ENCODE data around the gene ETNK1. TPM values are rescaled to one million over a fixed set of nuclear protein-coding genes. Genes with fewer than 3 reads are reported as not detected.
"Not testable (repeated sequence)": the region's sequence is repeated elsewhere in the genome, so short reads cannot be mapped to it uniquely, and the experiment has no call there.

The ETNK1 gene
- total RNA-seq, 2 experiments from 2014 or later, result 24.3 to 26.4 TPM

DNA sequence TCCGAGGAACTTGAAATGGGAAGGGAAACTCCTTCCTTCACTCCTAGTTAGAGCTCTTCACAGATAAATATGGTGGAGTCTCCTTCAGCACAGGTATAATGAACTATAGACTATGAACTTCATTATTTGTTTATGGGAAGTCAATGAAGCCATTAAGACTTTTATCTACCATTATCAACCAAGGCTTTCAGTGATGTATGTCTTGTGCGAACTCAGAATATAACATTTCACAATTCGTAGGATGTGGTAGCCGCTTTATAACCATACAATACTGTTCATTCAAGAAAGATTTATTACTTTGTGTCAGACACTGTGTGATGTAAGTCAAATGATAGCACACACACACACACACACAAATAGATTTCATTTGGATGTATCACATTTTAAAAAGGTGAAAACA lies 24.8 kb upstream of the ETNK1 start:
- DNase-seq (no peak), ATAC-seq (ENCODE audit: poor library complexity) (no peak)
- Mint-ChIP-seq H3K27me3 (no peaks in the 10 kb centered on the region), H3K9me3 (no peaks in the 10 kb centered on the region), H3K36me3 (ENCODE audit: low read depth) (no peaks in the 10 kb centered on the region), H3K4me3 (no peak overlapping the region), H3K4me1 (ENCODE audit: low read depth) (peaks cover 5% of the 10 kb centered on the region), H3K27ac (no peak overlapping the region)
- H3K4me3 ChIP-seq (ENCODE audit: low read length), result no peak overlapping the region
- no peaks in the 10 kb centered on the region for H3K36me3 ChIP-seq (ENCODE audit: insufficient read depth, low read length)
- no peak for TF ChIP-seq CTCF (IDR thresholded peaks at IDR 0.05)
- ChIA-PET CTCF (no interaction called here), POLR2A (no interaction called here)
- intact Hi-C loops (cut with DNase I, micrococcal nuclease), result no loop called here
- H3K27me3 ChIP-seq (ENCODE audit: control insufficient read depth in 1 of 2, insufficient read depth in 2 of 2, low read length in 2 of 2), result no peaks in the 10 kb centered on the region
- peaks cover 7% of the 10 kb centered on the region for H3K4me1 ChIP-seq (ENCODE audit: insufficient read depth, low read length)
- H3K27ac ChIP-seq (ENCODE audit: low read depth in 1 of 2, low read length in 2 of 2), result no peak overlapping the region
- H3K9me3 ChIP-seq (ENCODE audit: control insufficient read depth in 1 of 2, insufficient read depth in 1 of 2, low read length in 2 of 2), result no peaks in the 10 kb centered on the region

DNA sequence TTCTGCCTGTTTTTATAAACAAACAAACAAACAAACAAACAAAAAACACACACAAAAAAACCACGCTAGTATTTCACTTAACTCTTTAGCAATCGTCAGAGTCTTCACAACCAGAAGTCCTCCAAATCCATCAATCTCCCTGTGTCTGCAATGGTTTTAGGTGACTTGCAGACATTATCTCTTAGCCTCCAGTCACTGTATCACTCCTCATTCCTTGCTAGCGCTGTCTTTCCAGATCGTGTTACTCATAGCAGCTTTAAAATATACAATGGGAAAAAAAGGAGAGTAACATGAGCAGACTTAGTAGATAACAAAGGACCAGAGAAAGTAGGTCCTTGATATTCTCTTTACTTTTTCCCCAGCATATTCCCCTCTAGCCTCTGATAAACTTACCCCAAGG lies 15.5 kb upstream of the ETNK1 start:
- intact Hi-C loops (cut with DNase I, micrococcal nuclease), result no loop called here
- POLR2A ChIA-PET, result no interaction called here

DNA sequence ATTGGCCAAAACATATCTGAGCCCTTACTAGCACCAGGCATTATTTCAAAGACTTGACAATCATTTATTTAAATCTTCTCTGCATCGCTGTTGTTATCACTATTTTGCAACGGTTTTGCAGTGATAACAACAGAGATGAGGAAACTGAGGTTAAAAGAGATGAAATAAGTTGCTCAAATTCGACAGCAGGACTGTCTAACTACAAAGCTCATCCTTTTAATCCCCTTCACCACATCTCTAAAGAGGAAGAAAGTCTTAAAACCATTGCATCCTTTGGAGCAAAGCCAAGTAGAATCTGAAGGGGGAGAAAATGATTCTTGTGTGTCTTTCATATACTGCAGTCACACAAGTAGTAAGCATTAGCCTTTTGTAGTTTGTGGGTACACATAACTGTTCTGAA lies 14.8 kb upstream of the ETNK1 start:
- ATAC-seq (ENCODE audit: poor library complexity), result no peak
- Histone ChIP-seq H3K27ac (ENCODE audit: low read depth in 1 of 2, low read length in 2 of 2) (no peak overlapping the region), H3K4me3 (ENCODE audit: low read length) (no peak overlapping the region), H3K4me1 (ENCODE audit: insufficient read depth, low read length) (no peaks in the 10 kb centered on the region), H3K27me3 (ENCODE audit: control insufficient read depth in 1 of 2, insufficient read depth in 2 of 2, low read length in 2 of 2) (no peaks in the 10 kb centered on the region), H3K9me3 (ENCODE audit: control insufficient read depth in 1 of 2, insufficient read depth in 1 of 2, low read length in 2 of 2) (peaks cover 3 to 6% of the 10 kb centered on the region in 2 experiments), H3K36me3 (ENCODE audit: insufficient read depth, low read length) (no peaks in the 10 kb centered on the region)
- TF ChIP-seq CTCF (IDR thresholded peaks at IDR 0.05), result no peak
- Mint-ChIP-seq H3K27ac (no peak overlapping the region), H3K9me3 (peaks cover 8% of the 10 kb centered on the region), H3K4me1 (ENCODE audit: low read depth) (no peaks in the 10 kb centered on the region), H3K4me3 (no peak overlapping the region), H3K27me3 (no peaks in the 10 kb centered on the region), H3K36me3 (ENCODE audit: low read depth) (peaks cover 8% of the 10 kb centered on the region)
- POLR2A ChIA-PET, result no interaction called here
- DNase-seq, result no peak
- CTCF ChIA-PET, result no interaction called here
- intact Hi-C loops (cut with DNase I, micrococcal nuclease), result no loop called here

More for the DNA sequence above, 15.5 kb upstream of the ETNK1 start:
- no peak for ATAC-seq (ENCODE audit: poor library complexity)
- CTCF ChIA-PET, result no interaction called here
- H3K27me3 ChIP-seq (ENCODE audit: control insufficient read depth in 1 of 2, insufficient read depth in 2 of 2, low read length in 2 of 2), result no peaks in the 10 kb centered on the region
- peaks cover 3 to 6% of the 10 kb centered on the region in 2 experiments for H3K9me3 ChIP-seq (ENCODE audit: control insufficient read depth in 1 of 2, insufficient read depth in 1 of 2, low read length in 2 of 2)
- no peak overlapping the region for H3K4me3 ChIP-seq (ENCODE audit: low read length)
- no peak for DNase-seq
- Mint-ChIP-seq H3K4me3 (no peak overlapping the region), H3K9me3 (peaks cover 8% of the 10 kb centered on the region), H3K4me1 (ENCODE audit: low read depth) (no peaks in the 10 kb centered on the region), H3K36me3 (ENCODE audit: low read depth) (peaks cover 8% of the 10 kb centered on the region), H3K27ac (no peak overlapping the region), H3K27me3 (no peaks in the 10 kb centered on the region)
- no peak for TF ChIP-seq CTCF (IDR thresholded peaks at IDR 0.05)
- no peaks in the 10 kb centered on the region for H3K4me1 ChIP-seq (ENCODE audit: insufficient read depth, low read length)
- H3K36me3 ChIP-seq (ENCODE audit: insufficient read depth, low read length), result no peaks in the 10 kb centered on the region
- no peak overlapping the region for H3K27ac ChIP-seq (ENCODE audit: low read depth in 1 of 2, low read length in 2 of 2)

DNA sequence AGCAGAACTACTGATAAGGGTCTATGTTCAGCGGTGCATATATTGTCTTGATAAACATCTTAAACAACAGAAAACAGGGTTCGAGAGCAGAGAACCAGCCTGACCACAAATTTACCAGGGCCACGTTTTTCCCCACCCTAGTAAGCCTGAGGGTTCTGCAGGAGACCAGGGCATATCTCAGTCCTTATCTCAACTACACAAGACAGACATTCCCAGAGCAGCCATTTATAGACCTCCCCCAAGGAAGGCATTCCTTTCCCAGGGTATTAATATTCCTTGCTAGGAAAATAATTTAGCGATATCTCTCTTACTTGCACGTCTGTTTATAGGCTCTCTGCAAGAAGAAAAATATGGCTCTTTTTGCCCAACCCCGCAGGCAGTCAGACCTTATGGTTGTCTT lies 12.1 kb upstream of the ETNK1 start:
- H3K4me1 Mint-ChIP-seq (ENCODE audit: low read depth); DNase-seq; H3K27me3 Mint-ChIP-seq; intact Hi-C loops (cut with DNase I, micrococcal nuclease); H3K4me1 ChIP-seq (ENCODE audit: insufficient read depth, low read length); H3K27ac Mint-ChIP-seq; POLR2A ChIA-PET; H3K9me3 Mint-ChIP-seq; H3K36me3 Mint-ChIP-seq (ENCODE audit: low read depth); H3K27me3 ChIP-seq (ENCODE audit: control insufficient read depth in 1 of 2, insufficient read depth in 2 of 2, low read length in 2 of 2); CTCF ChIA-PET; H3K27ac ChIP-seq (ENCODE audit: low read depth in 1 of 2, low read length in 2 of 2); H3K4me3 Mint-ChIP-seq; H3K4me3 ChIP-seq (ENCODE audit: low read length); H3K36me3 ChIP-seq (ENCODE audit: insufficient read depth, low read length); ATAC-seq (ENCODE audit: poor library complexity): not testable (repeated sequence)
- H3K9me3 ChIP-seq (ENCODE audit: control insufficient read depth in 1 of 2, insufficient read depth in 1 of 2, low read length in 2 of 2), result peaks cover 10 to 11% of the 10 kb centered on the region in 2 experiments

Measured in CD4-positive, alpha-beta T cell (primary cell).